Right atrium auricular region (tissue), 2 donors: Measurements from ENCODE around the gene ZRANB3. TPM values are rescaled to one million over a fixed set of nuclear protein-coding genes. Genes with fewer than 3 reads are reported as not detected.
"Not testable (repeated sequence)": the region's sequence is repeated elsewhere in the genome, so short reads cannot be mapped to it uniquely, and the experiment has no call there.

ENCODE experiments used
- DNase-seq: peaks from one replicate; pipeline ENCODE4 v3.0.0-alpha.2; 2019; ENCODE audit warnings: low spot score
- H3K27ac ChIP-seq, 2 donors: fragments of 200-600 bp; sonication (generic); 1 replicate in 1 of 2; 2 replicates in 1 of 2; pipeline ENCODE4 v1.5.1; 2016 to 2019
- H3K27me3 ChIP-seq, 2 donors: fragments of 200-600 bp; sonication (generic); one replicate each; pipeline versions ENCODE4 v1.5.1 to v1.6.0; 2017 to 2019
- H3K36me3 ChIP-seq: fragments of 200-600 bp; sonication (generic); one replicate; pipeline ENCODE4 v1.5.1; 2016
- H3K4me1 ChIP-seq, 2 donors: fragments of 200-600 bp; sonication (generic); one replicate each; pipeline versions ENCODE4 v1.5.1 to v1.6.0; 2017 to 2019
- H3K4me3 ChIP-seq, 2 donors: fragments of 200-600 bp; sonication (generic); 1 replicate in 1 of 2; 2 replicates in 1 of 2; pipeline ENCODE4 v1.5.1; 2017 to 2019; ENCODE audit warnings: mild to moderate bottlenecking in 1 of 2, moderate library complexity in 1 of 2
- H3K9me3 ChIP-seq, 2 donors: fragments of 200-600 bp; sonication (generic); one replicate each; pipeline ENCODE4 v1.5.1; 2019
- CTCF ChIP-seq, 2 donors: fragments of 200-600 bp; sonication (generic); IDR thresholded peaks; one replicate each; pipeline ENCODE4 v1.5.1; 2019; ENCODE audit warnings: antibody characterized with exemption in 2 of 2
- total RNA-seq, 2 donors: library from RNA; depleted of rRNA; stranded (reverse); fragments of >200 nt; gene quantifications; one replicate each; pipeline ENCODE4 v1.1.0, GENCODE V29; 2016

ZRANB3 gene
- total RNA-seq, 2 donors from 2014 or later: 1.6 to 2.3 TPM

GRCh38 chr2:135304694-135305093, 226.3 kb downstream of the ZRANB3 start:
- peaks cover 0 to 8% of the 10 kb centered on the region in 2 donors for H3K9me3 ChIP-seq
- DNase-seq: no peak
- no peak overlapping the region for H3K27ac ChIP-seq
- H3K4me3 ChIP-seq: no peak overlapping the region
- no peak for TF ChIP-seq CTCF (IDR thresholded peaks at IDR 0.05)
- H3K4me1 ChIP-seq: no peaks in the 10 kb centered on the region
- H3K27me3 ChIP-seq: no peaks in the 10 kb centered on the region
- no peaks in the 10 kb centered on the region for H3K36me3 ChIP-seq

- Histone ChIP-seq H3K4me3 (no peak overlapping the region), H3K4me1 (no peaks in the 10 kb centered on the region), H3K27ac (no peak overlapping the region), H3K9me3 (no peaks in the 10 kb centered on the region), H3K36me3 (no peaks in the 10 kb centered on the region), H3K27me3 (no peaks in the 10 kb centered on the region)
- no peak for TF ChIP-seq CTCF (IDR thresholded peaks at IDR 0.05)
- no peak for DNase-seq
These were observed 231.3 kb downstream of the ZRANB3 start for GRCh38 chr2:135299658-135300244.

GRCh38 chr2:135299165-135299564, 231.9 kb downstream of the ZRANB3 start:
- H3K4me3 ChIP-seq: no peak overlapping the region
- H3K4me1 ChIP-seq: no peaks in the 10 kb centered on the region
- TF ChIP-seq CTCF (IDR thresholded peaks at IDR 0.05): no peak
- H3K36me3 ChIP-seq: no peaks in the 10 kb centered on the region
- H3K27ac ChIP-seq: no peak overlapping the region
- H3K9me3 ChIP-seq: no peaks in the 10 kb centered on the region
- no peak for DNase-seq
- H3K27me3 ChIP-seq: no peaks in the 10 kb centered on the region

GRCh38 chr2:135287121-135287520, 243.9 kb downstream of the ZRANB3 start:
- H3K36me3 ChIP-seq, DNase-seq, H3K27ac ChIP-seq, H3K27me3 ChIP-seq, H3K4me3 ChIP-seq, H3K9me3 ChIP-seq, H3K4me1 ChIP-seq: not testable (repeated sequence)

GRCh38 chr2:135285391-135285790, 245.6 kb downstream of the ZRANB3 start:
- H3K27ac ChIP-seq: no peak overlapping the region
- no peak for TF ChIP-seq CTCF (IDR thresholded peaks at IDR 0.05)
- no peaks in the 10 kb centered on the region for H3K27me3 ChIP-seq
- H3K9me3 ChIP-seq: peaks cover 0 to 7% of the 10 kb centered on the region in 2 donors
- DNase-seq: no peak
- H3K4me3 ChIP-seq: no peak overlapping the region
- no peaks in the 10 kb centered on the region for H3K36me3 ChIP-seq
- H3K4me1 ChIP-seq: no peaks in the 10 kb centered on the region

GRCh38 chr2:135281379-135281778, 249.6 kb downstream of the ZRANB3 start:
- Histone ChIP-seq H3K9me3 (no peaks in the 10 kb centered on the region), H3K4me1 (no peaks in the 10 kb centered on the region), H3K36me3 (no peaks in the 10 kb centered on the region), H3K27ac (no peak overlapping the region), H3K4me3 (no peak overlapping the region), H3K27me3 (no peaks in the 10 kb centered on the region)
- DNase-seq: no peak
- TF ChIP-seq CTCF (IDR thresholded peaks at IDR 0.05): no peak
